Fibroblast of peridontal ligament (primary cell): ENCODE results near the gene MAP3K4.

Experiments used
- DNase-seq: peaks from one replicate; pipeline ENCODE4 v3.0.0-alpha.2; 2010; ENCODE audit errors: extremely low read depth

The MAP3K4 gene

DNA sequence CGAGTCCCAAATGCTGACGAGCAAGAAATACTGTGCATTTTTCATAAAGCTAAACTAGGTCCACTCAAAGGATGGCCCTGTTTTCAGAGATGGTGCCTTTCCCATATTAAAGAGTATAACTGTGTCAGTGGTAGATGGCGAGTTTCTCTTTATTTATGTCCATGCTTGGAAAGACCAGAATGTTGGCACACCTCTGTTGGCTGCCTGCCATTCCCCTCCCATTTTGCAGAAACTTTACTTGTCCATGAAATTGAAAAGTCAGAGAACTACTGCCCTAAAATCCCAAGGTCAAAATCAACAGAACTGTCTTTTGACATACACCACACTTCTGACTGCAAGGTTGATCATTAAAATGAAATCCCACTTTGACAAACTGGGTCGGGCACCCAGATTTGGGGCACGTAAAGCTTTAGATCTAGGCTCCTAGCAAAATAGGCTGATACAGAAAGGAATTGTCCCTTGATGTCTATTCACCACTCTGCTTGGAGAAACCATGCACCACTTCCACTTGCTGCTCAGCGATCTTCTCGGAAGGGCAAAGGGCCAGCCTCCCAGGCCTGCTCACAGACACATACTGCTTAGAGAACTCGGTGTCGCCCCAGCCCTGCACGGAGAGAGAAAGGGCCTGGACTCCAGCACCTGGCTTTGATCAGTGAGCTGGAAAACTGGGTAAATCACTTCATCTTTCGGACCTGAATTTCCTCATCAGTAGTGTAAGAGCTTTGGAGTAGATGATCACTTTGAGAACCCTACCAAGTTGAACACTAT is 152.3 kb downstream of the MAP3K4 start:
- no peak for DNase-seq

DNA sequence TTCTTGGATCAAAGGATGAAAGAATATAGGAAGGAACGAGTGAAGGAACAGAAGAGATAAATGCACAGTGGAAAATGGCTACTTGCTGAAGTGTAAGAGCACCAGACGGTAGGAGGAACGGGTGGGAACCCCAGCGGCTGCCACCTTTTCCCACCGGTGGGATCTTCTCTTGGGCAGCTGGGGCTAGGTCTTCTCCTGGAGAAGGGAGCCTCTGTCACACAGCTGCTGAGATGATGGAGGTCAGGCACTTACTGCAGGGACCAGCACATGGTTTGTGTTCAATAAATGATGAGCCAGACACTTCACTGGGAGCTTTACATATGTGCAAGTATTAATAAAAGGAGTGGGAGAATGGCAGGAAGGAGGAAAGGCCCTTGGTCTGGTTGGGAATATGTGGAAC is 158.6 kb downstream of the MAP3K4 start:
- no peak for DNase-seq

DNA sequence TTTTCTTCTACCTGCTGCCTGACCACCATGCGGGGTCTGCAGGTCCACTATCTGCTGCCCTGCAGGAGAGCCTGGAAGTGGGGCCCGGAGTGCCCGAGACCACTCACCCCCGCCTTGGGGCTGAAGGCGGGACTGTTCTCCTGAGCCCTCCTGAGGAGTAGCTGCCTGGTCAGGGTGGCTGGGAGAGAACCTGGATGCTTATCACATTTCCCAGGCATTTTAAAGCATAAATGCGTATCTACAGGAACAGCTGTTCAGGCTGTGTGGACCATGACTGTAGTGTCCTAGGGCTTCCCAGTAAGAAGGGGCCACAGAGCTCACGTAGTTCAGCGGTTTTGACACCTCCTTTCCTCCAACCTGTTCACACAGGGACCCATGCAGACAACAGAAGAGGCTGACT is 159.0 kb downstream of the MAP3K4 start:
- no peak for DNase-seq

DNA sequence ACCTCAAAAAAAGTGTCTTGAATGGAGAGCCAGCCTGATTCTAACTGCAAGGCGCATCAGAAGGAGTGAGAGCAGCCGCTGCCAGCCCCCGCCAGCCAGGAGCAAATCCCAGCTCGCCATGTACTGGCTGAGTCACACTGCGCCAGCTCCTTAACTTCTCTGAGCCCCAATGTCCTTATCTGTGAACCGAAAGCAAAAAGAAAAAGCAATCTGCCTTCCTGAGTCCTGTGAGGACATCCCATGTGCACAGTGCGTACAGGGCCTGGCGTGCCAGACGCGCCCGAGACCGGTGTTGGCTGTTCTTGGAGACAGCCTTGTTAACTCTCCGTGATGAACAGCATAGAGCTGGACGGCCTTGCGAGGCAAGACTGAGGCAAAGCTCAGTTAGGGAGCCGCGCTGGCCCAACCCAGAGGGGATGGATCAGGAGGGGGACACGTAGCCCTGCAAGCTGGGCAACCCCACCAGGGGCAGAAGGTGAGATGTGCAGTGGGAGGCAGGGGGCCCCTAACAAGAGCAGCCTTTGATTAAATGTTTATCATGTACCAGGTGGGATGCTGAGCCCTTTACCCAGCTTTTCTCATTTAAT is 159.6 kb downstream of the MAP3K4 start:
- no peak for DNase-seq

DNA sequence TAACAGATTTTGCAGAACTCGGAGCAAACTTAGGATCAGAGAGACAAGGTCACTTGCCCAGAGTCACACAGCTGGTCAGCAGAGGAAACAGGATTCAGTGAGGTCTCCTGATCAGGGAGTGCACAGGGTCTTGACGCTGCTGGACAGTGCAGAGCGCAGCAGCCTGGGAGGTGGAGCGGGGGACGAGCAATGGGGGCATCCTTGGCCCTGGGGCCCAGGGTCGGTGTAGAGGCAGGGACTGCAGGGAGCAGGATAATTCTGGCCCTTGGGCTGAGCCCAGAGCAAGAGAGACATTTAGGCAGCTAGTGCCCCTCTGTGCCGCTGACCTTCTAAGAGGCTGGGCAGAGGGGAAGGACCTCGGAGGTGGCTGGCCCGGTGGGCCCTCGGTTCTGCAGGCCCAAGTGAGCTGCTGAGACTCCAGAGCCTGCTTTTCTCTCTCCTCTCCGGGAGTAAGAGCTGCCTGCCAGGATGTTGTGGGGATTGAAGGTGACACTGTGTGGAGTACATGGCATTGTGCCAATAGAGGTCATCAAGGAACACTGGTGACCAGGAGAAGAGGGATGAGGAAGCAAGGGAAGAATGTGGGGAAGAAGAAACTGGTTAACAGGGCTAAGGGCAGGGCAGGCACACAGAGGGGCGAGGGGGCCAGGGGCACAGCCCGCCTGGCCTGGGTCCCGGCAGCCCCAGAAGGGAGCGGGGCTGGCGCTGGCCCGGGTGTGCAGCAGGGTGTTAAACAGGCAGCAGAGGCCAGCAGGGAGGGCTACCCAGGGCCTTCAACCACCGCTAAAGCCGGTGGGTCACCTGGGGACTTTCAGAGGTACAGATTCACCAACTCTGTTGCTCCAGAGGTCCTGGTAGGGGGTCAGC is 160.3 kb downstream of the MAP3K4 start:
- no peak for DNase-seq

DNA sequence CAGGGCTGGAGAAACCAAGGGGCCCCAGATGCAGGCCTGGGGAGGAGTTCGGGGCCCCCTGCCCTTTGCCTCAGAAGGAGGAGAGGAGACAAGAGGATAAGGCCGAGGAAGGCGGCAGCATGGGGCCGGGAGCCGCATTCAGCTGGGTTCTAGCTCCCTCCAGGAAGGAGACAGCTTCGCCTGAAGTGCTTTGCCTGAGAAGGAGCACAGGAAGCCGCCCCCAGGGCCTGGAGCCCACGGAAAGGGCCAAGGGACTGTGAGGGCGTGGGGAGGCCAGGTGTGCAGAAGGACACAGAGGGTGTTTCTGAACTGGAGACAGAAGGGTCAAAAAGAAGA is 160.9 kb downstream of the MAP3K4 start:
- DNase-seq, result no peak

DNA sequence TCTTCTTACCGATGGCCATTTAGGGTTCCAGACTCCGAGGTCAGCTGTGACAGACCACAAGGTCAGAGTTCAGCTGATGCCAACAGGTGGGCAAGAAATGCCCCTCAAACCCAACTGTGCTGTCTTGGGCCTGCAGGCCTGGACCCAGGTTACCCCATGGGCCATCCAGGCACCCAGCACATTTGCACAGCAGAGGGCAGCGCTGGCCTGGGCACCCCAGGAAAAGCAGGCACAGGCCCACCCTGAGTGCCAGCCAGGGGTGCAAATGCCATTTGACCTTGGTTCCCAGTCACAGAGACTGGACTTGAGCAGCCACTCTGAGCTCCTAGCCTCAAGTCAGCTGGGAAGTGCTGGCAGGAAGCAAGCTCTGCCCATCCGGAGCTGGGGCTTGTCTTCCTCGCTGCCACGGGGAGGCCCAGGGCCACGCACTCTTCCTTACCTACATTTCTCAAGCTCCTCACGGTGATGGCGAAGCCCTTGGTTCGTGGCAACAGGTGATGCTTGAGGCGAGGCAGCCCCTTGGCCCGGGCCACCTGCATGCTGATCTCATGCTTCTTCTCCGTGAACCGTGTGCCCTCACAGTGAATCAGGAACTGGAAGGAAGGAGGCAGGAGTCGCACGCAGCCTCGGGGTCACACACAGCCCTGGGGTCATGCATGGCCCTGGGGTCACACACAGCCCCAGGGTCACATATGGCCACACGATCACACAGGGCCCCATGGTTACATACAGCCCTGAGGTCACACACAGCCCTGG is 161.5 kb downstream of the MAP3K4 start:
- DNase-seq, result peak; percentile 19

DNA sequence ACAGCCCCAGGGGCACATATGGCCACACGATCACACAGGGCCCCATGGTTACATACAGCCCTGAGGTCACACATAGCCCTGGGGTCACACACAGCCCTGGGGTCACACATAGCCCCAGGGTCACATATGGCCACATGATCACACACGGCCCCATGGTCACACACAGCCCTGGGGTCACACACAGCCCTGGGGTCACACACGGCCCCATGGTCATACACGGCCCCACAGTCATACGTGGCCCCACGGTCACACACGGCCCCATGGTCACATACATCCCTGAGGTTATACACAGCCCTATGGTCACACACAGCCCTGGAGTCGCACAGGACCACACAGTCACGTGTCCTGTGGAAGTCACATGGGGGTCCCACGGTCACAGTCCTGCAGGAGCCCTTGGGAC is 162.2 kb downstream of the MAP3K4 start:
- no peak for DNase-seq

DNA sequence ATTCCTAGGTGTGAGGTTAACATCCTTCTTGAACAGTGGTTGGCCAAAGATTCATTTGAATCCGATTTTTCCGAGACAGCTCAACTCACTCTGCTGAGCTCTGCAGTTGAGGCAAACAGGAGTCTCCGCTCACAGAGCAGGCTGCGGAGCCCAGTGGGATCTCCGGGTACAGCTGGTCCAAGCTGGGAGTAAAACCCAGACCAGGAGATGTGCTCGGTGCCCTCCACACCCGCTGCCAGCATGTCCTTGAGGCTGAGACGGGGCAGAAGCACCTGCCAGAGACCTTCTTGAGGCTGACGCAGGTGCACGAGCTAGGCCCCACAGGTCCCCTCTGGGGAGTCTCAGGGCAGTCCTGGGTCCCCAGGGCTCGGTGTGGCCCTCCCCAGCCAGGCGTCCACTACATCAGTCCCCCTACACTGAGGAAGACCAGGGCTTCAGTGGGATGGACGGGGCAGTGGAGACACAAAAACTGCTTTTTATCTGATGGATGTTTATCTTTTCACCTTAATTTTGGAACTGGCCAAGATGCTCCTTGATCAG is 163.3 kb downstream of the MAP3K4 start:
- no peak for DNase-seq

DNA sequence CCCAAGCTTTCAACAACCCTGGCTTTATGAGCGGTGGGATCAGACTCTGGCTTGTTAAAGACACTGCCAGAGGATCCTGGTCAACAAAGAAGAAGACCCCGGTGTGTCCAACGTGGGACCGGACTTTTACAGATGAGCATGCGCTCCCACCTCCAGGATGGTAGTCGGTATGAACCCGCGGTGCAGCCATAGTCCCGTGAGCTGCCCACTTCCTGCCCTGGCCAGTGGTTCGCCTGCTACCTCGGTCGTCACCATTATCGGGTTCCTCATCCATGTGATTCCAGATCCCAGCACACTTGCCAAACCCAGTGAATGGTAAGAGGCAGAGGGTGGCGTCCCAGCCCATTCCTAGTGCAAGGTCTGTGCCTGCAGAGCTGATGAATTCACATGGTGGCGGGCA is 169.6 kb downstream of the MAP3K4 start:
- DNase-seq, result no peak

DNA sequence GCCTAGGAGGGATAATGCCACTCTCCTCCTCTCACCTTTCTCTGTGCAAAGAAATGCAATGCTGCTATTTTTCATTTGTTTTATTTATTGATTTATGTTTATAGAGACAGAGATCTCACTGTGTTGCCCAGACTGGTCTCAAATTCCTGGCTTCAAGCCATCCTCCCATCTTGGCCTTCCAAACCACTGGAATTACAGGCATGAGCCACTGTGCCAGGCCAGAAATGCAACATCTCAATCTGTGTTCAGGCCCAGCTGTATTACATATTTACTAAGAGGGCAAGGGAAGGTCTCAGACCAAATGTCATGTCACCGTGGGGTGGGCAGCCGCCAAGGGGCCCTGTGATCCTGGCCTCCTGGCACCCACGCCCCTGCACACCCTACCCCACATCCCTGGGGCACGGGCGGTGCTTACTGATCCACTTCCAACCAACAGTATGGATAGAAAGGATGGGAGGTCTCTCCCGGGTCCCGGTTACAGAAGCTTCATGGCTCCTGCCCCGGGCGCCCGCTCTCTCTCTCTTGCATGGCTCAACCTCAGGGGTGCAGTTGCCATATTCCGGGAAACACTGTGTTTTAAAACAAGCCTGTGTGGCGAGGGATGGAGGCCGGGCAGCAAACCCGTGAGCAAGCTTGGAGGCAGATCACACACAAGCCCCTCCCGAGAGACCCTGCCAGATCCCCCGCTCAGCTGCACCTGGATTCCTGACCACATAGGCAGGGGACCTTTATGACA is 170.5 kb downstream of the MAP3K4 start:
- peak; percentile 91 for DNase-seq

DNA sequence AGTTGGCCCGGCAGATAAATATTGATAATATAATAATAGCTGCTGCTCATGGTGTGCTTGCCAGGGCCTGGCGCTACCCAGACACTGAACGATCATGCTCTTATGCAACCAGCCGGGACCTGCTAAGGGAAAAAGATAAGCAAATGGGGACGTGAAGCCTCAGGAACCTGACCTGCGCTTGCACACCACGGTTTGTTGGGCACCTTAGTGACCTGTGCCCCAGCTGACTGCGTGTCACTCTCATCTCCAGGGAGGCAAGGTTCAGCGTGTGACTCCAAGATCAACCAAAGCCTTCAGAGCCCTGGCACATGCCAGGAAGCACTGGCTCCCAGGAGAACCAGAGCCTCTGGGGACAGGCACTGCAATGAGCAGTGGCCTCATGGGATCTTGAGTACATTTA is 171.2 kb downstream of the MAP3K4 start:
- no peak for DNase-seq

DNA sequence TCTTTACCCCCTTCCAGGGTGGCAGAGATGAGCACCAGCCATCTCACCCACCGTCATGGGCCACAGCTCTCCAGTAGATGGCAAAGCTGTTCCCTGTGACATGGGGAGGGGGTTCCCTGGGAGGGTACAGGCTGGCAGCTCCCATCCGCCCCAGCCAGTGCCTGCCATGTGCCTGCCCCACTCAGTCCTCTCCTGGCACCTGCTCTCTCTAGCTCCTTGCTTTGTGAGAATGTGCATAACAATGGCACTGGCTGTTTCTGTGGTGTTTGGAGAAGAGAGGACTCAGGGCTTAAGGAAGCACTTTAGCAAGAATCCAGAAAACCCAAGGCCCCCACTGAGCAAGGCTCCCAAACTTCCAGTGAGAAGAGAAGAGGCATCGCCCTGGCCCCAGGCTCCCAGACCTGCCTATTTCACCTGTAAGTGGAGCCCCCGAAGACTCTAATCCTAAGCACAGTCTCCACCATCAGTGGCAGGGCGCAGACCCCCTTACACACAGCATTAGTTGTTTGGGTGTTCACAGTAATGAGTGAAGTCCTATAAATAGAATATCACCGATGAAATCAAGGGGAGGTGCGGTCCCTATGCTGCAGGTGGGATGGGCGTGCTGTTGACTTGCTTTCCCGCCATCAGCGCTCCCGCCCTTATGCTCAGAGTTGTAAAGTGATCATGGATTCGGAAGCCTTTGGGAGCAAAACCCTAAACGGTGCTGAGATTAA is 172.1 kb downstream of the MAP3K4 start:
- no peak for DNase-seq

DNA sequence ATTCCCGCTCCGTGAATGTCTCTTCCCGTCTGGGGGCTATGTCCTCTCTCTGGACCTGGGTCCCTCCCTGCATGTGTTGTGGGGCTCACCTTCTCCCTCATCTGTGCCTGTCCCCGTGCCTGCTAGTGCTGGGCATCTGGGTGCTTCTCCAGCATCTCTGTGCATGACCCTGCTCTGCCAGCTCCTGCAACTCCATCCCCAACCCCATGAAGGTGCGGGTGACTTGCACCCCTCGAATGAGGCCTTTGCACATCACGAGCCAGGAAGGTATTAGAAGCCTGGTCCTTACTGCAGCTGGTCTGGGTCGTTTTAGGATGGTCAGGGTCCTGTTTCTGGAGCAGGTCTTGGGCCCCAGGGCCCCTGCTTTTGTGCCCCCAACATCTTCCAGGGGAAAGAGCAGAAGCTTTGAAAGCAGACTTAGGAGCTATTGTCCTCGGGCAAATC is 172.6 kb downstream of the MAP3K4 start:
- no peak for DNase-seq

DNA sequence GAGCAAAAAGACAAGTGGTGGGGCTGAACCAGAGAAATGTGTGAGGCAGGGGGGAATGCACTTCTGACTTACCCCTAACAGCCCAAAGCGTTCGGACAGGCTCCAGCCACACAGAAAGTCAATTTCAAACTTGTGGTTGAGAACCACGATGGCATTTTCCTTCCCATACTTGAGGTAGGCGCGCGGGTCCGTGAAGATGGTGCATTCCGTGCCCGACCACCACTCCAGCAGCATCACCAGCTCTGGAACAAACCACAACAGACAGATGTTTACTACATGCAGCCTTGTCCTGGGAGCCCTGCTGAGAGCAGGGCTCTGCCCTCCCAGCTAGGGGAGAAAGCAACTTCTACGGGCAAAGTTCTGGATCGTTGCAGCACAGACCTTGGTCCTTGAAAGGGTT is 174.6 kb downstream of the MAP3K4 start:
- DNase-seq, result no peak

DNA sequence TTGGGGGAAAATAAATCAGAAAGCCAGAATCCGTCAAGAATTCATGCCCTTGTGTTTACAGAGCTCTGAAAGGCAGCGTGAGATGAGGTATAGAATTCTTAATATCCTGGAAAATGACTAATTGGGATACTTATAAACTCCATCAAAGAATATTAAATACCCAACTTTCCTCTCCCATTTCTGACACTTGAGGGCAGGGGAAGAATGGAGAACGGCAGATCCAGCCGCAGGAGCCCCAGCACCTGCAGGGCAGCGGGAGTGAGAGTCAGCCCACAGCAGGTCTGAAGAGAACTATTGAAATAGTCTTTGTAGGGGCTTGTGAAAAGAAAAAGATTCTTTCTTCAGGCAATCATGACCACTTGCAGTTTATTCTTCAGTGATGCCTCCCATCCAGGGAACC is 175.1 kb downstream of the MAP3K4 start:
- DNase-seq, result no peak
